ENCODE data around the gene BPTF.

BPTF gene

DNA sequence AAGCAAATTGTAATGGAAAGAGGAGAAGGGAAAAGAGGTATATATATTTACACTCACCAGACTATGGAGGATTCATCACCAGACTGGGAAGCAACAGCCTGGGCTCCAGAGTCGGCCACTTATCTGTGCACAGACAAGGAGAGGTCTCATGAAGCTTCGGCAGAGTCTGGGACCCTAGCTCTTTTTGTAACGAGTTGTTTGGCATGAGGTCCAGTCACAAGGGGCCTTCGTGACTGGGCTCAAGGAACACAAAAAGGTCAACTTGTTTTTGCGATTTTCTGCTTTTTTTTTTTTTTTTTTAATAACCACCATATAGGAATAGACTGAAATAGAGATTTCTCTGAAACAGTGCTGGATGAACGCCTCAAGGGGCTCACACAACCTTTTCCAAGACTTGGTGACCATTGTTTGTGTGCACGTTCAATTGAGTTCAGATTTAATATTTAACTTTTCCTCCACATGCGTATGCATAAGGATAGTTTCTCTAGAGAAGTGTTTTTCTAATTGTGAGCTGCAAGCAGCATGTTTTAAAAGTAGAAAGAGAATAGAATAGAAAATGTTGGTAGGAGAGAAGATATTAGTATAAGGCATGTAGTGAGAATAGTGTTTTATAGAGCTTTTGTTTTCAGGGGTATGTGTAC, 25.8 kb downstream of the BPTF start:
- H3K9me3 ChIP-seq (ENCODE audit: insufficient read depth, low read length) = no peaks in the 10 kb centered on the region
- H3K36me3 ChIP-seq (ENCODE audit: low read length) = peaks cover 14% of the 10 kb centered on the region
- H3K9me2 ChIP-seq (replicated peaks; ENCODE audit: insufficient read depth, low read length) = no peaks in the 10 kb centered on the region
- no peak overlapping the region for H3K4me3 ChIP-seq (ENCODE audit: insufficient read depth, low read length, poor library complexity, severe bottlenecking)
- TF ChIP-seq, protein P1, sequence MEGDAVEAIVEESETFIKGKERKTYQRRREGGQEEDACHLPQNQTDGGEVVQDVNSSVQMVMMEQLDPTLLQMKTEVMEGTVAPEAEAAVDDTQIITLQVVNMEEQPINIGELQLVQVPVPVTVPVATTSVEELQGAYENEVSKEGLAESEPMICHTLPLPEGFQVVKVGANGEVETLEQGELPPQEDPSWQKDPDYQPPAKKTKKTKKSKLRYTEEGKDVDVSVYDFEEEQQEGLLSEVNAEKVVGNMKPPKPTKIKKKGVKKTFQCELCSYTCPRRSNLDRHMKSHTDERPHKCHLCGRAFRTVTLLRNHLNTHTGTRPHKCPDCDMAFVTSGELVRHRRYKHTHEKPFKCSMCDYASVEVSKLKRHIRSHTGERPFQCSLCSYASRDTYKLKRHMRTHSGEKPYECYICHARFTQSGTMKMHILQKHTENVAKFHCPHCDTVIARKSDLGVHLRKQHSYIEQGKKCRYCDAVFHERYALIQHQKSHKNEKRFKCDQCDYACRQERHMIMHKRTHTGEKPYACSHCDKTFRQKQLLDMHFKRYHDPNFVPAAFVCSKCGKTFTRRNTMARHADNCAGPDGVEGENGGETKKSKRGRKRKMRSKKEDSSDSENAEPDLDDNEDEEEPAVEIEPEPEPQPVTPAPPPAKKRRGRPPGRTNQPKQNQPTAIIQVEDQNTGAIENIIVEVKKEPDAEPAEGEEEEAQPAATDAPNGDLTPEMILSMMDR (IDR thresholded peaks at IDR 0.05; ENCODE audit: insufficient read depth, low read length, poor library complexity, severe bottlenecking) = no peak
- no peak for TF ChIP-seq EZH2phosphoT487 (conservative IDR thresholded peaks at IDR 0.05; ENCODE audit: low read length)
- H2AFZ ChIP-seq (ENCODE audit: low read depth, low read length, severe bottlenecking) = no peak overlapping the region
- no peaks in the 10 kb centered on the region for H3K27me3 ChIP-seq (ENCODE audit: low read length)
- H3K4me2 ChIP-seq (ENCODE audit: low read depth, low read length, poor library complexity, severe bottlenecking) = peak overlapping the region; percentile 15
- peaks cover 22% of the 10 kb centered on the region for H3F3A ChIP-seq (ENCODE audit: insufficient read depth)
- peaks cover 100% of the 10 kb centered on the region for H3K79me2 ChIP-seq (ENCODE audit: insufficient read depth, low read length)
- H4K20me1 ChIP-seq (ENCODE audit: low read depth, low read length) = peaks cover 13% of the 10 kb centered on the region; the same call in 1 of the 2 replicates
- no peak overlapping the region for H3K9ac ChIP-seq (ENCODE audit: low read length)
- H3K27ac ChIP-seq (ENCODE audit: low read depth, low read length) = 0 out of 2 replicates have a peak overlapping the region, but pooled peaks have one; percentile 0

DNA sequence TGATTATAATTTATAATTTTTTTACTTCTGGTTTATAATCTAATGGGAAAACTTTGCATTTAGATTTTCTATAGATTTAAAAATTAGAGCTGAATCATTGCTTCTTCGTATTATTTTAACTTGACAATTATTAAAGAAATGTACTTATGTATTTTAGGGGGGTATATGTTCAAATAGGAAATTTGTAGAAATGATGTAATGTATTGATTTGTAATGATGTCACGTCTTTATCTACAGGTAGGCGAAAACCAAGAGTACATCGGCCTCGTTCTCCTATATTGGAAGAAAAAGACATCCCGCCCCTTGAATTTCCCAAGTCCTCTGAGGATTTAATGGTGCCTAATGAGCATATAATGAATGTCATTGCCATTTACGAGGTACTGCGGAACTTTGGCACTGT, 28.4 kb downstream of the BPTF start:
- TF ChIP-seq EZH2phosphoT487 (conservative IDR thresholded peaks at IDR 0.05; ENCODE audit: low read length) = no peak
- TF ChIP-seq, protein P1 (IDR thresholded peaks at IDR 0.05; ENCODE audit: insufficient read depth, low read length, poor library complexity, severe bottlenecking) = no peak
- Histone ChIP-seq H2AFZ (ENCODE audit: low read depth, low read length, severe bottlenecking) (no peak overlapping the region), H3K27ac (ENCODE audit: low read depth, low read length) (no peak overlapping the region), H3K9me2 (replicated peaks; ENCODE audit: insufficient read depth, low read length) (no peaks in the 10 kb centered on the region), H3K4me2 (ENCODE audit: low read depth, low read length, poor library complexity, severe bottlenecking) (no peak overlapping the region), H4K20me1 (ENCODE audit: low read depth, low read length) (peaks cover 6% of the 10 kb centered on the region; the same call in 1 of the 2 replicates), H3K36me3 (ENCODE audit: low read length) (peaks cover 14% of the 10 kb centered on the region), H3K9me3 (ENCODE audit: insufficient read depth, low read length) (no peaks in the 10 kb centered on the region), H3K79me2 (ENCODE audit: insufficient read depth, low read length) (peaks cover 100% of the 10 kb centered on the region), H3F3A (ENCODE audit: insufficient read depth) (peaks cover 18% of the 10 kb centered on the region), H3K9ac (ENCODE audit: low read length) (no peak overlapping the region), H3K27me3 (ENCODE audit: low read length) (no peaks in the 10 kb centered on the region), H3K4me3 (ENCODE audit: insufficient read depth, low read length, poor library complexity, severe bottlenecking) (no peak overlapping the region)

DNA sequence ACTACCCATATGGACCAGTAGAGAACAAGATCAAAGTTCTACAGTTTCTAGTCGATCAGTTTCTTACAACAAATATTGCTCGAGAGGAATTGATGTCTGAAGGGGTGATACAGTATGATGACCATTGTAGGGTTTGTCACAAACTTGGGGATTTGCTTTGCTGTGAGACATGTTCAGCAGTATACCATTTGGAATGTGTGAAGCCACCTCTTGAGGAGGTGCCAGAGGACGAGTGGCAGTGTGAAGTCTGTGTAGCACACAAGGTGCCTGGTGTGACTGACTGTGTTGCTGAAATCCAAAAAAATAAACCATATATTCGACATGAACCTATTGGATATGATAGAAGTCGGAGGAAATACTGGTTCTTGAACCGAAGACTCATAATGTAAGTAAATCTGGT, 29.1 kb downstream of the BPTF start:
- peaks cover 14% of the 10 kb centered on the region for H3K36me3 ChIP-seq (ENCODE audit: low read length)
- H4K20me1 ChIP-seq (ENCODE audit: low read depth, low read length) = peaks cover 6% of the 10 kb centered on the region; the same call in 1 of the 2 replicates
- H2AFZ ChIP-seq (ENCODE audit: low read depth, low read length, severe bottlenecking) = no peak overlapping the region

More for the DNA sequence above, 29.1 kb downstream of the BPTF start:
- Histone ChIP-seq H3K27ac (ENCODE audit: low read depth, low read length) (no peak overlapping the region), H3K4me2 (ENCODE audit: low read depth, low read length, poor library complexity, severe bottlenecking) (peak overlapping the region; percentile 50), H3K9ac (ENCODE audit: low read length) (no peak overlapping the region), H3K27me3 (ENCODE audit: low read length) (no peaks in the 10 kb centered on the region), H3K79me2 (ENCODE audit: insufficient read depth, low read length) (peaks cover 100% of the 10 kb centered on the region), H3K9me3 (ENCODE audit: insufficient read depth, low read length) (no peaks in the 10 kb centered on the region), H3K4me3 (ENCODE audit: insufficient read depth, low read length, poor library complexity, severe bottlenecking) (no peak overlapping the region), H3K9me2 (replicated peaks; ENCODE audit: insufficient read depth, low read length) (no peaks in the 10 kb centered on the region), H3F3A (ENCODE audit: insufficient read depth) (peaks cover 15% of the 10 kb centered on the region)
- TF ChIP-seq, protein P1 (IDR thresholded peaks at IDR 0.05; ENCODE audit: insufficient read depth, low read length, poor library complexity, severe bottlenecking) = no peak
- TF ChIP-seq EZH2phosphoT487 (conservative IDR thresholded peaks at IDR 0.05; ENCODE audit: low read length) = no peak

All from SU-DHL-6 (cell line).